A549 (cell line): ENCODE measurements around the gene PRUNE2.

Source experiments
- ESRRA ChIP-seq: fragments of 150-350 bp; IDR thresholded peaks from 2 replicates; pipeline ENCODE4 v1.6.1; 2014; ENCODE audit warnings: mild to moderate bottlenecking, low read length, borderline replicate concordance
- HOXB13 ChIP-seq: fragments of 250-450 bp; sonication (Bioruptor Pico); IDR thresholded peaks from 2 replicates; pipeline ENCODE4 v1.5.0; 2020; ENCODE audit warnings: low read depth, mild to moderate bottlenecking, moderate library complexity
- RAD21 ChIP-seq, 2 experiments: fragments of >200 bp in 1 of 2; sonication (Bioruptor Twin) in 1 of 2; formaldehyde crosslinking in 1 of 2; IDR thresholded peaks in 1 of 2; conservative IDR thresholded peaks in 1 of 2; 2 replicates in 1 of 2; 3 replicates in 1 of 2; pipeline ENCODE4 v1.6.1; 2012 to 2018; ENCODE audit warnings: inconsistent platforms in 1 of 2
- SMC3 ChIP-seq: fragments of >200 bp; sonication (Bioruptor Twin); formaldehyde crosslinking; IDR thresholded peaks from 3 replicates; pipeline ENCODE4 v1.6.1; 2018; ENCODE audit warnings: inconsistent platforms

GRCh38 chr9:76650692-76651091, 255.2 kb downstream of the PRUNE2 start:
- no peak for TF ChIP-seq ESRRA
- no peak for TF ChIP-seq HOXB13 (CRISPR knock-in tag)
- TF ChIP-seq SMC3, result no peak
- no peak for TF ChIP-seq RAD21 (conservative IDR thresholded peaks at IDR 0.05 in 1 of 2, IDR thresholded peaks at IDR 0.05 in 1 of 2)
